RWPE2 (cell line): Measurements from ENCODE around the gene SLC25A24.

Experiments used
- ATAC-seq: fragments of 200-7000 bp; cut with Tn5 transposase; 3 replicates; pipeline ENCODE4 v1.9.1; 2021; ENCODE audit warnings: low read depth
- DNase-seq: peaks from one replicate; pipeline ENCODE4 v3.0.0-alpha.2; 2020; ENCODE audit warnings: low spot score
- H3K27ac ChIP-seq: fragments of 450-650 bp; 2 replicates; pipeline ENCODE4 v1.5.1; 2017; ENCODE audit warnings: mild to moderate bottlenecking; ENCODE audit not compliant: poor library complexity, severe bottlenecking
- H3K27me3 ChIP-seq: fragments of 250-450 bp; sonication (Bioruptor Pico); 2 replicates; pipeline ENCODE4 v1.5.1; 2021; ENCODE audit warnings: mild to moderate bottlenecking, moderate library complexity; ENCODE audit not compliant: insufficient read depth, poor library complexity, severe bottlenecking
- H3K36me3 ChIP-seq: fragments of 250-450 bp; sonication (Bioruptor Pico); 2 replicates; pipeline ENCODE4 v1.5.1; 2020; ENCODE audit warnings: low read depth, mild to moderate bottlenecking, moderate library complexity
- H3K4me1 ChIP-seq: fragments of 250-450 bp; sonication (Bioruptor Pico); 2 replicates; pipeline ENCODE4 v1.5.1; 2021; ENCODE audit warnings: mild to moderate bottlenecking, moderate library complexity; ENCODE audit not compliant: insufficient read depth, poor library complexity, severe bottlenecking
- H3K4me3 ChIP-seq: fragments of 250-450 bp; sonication (Bioruptor Pico); 2 replicates; pipeline ENCODE4 v1.5.1; 2021; ENCODE audit warnings: mild to moderate bottlenecking, moderate library complexity; ENCODE audit not compliant: severe bottlenecking
- H3K9me3 ChIP-seq: fragments of 250-450 bp; sonication (Bioruptor Pico); 2 replicates; pipeline ENCODE4 v1.5.1; 2021; ENCODE audit warnings: mild to moderate bottlenecking, moderate library complexity; ENCODE audit not compliant: severe bottlenecking
- TF ChIP-seq, protein P1 (sequence below): fragments of 450-650 bp; IDR thresholded peaks from one replicate; pipeline ENCODE4 v1.5.1; 2017; ENCODE audit warnings: mild to moderate bottlenecking, moderate library complexity; ENCODE audit not compliant: poor library complexity, severe bottlenecking

The SLC25A24 gene

DNA sequence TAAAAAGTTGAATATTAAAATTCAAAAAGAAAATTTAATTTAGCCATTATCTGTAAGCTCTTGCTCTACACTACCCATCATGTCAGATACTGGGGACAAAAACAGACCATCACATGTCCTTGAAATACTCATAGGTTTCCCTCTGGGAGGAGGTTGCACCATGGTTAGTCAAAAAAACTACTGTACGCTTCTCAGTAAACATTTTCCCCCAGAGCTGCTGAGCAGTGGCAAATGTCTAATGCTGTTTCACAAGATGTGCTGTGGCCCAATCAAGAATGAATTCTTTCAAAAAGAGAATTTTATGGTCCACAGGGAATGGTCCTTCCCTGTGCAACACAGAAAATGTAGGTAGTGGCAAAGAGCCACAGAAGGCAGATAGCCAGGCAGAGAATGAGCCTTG is 6.1 kb downstream of the SLC25A24 start:
- peaks cover 85% of the 10 kb centered on the region for H3K36me3 ChIP-seq

DNA sequence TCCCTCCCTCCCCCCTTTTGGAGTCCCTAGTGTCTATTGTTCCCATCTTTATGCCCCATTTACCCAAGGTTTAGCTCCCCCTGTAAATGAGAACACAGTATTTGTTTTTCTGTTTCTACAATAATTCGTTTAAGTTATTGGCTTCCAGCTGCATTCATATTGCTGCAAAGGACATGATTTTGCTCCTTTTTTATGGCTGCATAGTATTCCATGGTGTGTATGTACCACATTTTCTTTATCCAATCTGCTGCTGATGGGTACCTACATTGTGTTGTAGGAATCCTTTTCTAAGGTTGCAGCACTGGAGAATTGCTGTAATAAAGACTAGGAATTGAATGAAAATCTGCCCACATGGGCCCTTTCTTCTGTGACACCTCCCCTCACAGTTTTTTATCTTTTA is 6.8 kb downstream of the SLC25A24 start:
- H3K9me3 ChIP-seq, result no peaks in the 10 kb centered on the region
- peaks cover 3% of the 10 kb centered on the region for H3K4me1 ChIP-seq
- no peak for DNase-seq
- H3K4me3 ChIP-seq, result no peak overlapping the region
- H3K36me3 ChIP-seq, result peaks cover 85% of the 10 kb centered on the region
- no peak overlapping the region for H3K27ac ChIP-seq
- TF ChIP-seq, protein P1, sequence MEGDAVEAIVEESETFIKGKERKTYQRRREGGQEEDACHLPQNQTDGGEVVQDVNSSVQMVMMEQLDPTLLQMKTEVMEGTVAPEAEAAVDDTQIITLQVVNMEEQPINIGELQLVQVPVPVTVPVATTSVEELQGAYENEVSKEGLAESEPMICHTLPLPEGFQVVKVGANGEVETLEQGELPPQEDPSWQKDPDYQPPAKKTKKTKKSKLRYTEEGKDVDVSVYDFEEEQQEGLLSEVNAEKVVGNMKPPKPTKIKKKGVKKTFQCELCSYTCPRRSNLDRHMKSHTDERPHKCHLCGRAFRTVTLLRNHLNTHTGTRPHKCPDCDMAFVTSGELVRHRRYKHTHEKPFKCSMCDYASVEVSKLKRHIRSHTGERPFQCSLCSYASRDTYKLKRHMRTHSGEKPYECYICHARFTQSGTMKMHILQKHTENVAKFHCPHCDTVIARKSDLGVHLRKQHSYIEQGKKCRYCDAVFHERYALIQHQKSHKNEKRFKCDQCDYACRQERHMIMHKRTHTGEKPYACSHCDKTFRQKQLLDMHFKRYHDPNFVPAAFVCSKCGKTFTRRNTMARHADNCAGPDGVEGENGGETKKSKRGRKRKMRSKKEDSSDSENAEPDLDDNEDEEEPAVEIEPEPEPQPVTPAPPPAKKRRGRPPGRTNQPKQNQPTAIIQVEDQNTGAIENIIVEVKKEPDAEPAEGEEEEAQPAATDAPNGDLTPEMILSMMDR, result no peak
- no peaks in the 10 kb centered on the region for H3K27me3 ChIP-seq
- ATAC-seq, result no peak

More for the DNA sequence above, 6.1 kb downstream of the SLC25A24 start:
- ATAC-seq (no peak), DNase-seq (no peak)
- Histone ChIP-seq H3K27me3 (no peaks in the 10 kb centered on the region), H3K9me3 (no peaks in the 10 kb centered on the region), H3K4me1 (peaks cover 3% of the 10 kb centered on the region), H3K27ac (no peak overlapping the region), H3K4me3 (no peak overlapping the region)
- TF ChIP-seq, protein P1, result no peak

DNA sequence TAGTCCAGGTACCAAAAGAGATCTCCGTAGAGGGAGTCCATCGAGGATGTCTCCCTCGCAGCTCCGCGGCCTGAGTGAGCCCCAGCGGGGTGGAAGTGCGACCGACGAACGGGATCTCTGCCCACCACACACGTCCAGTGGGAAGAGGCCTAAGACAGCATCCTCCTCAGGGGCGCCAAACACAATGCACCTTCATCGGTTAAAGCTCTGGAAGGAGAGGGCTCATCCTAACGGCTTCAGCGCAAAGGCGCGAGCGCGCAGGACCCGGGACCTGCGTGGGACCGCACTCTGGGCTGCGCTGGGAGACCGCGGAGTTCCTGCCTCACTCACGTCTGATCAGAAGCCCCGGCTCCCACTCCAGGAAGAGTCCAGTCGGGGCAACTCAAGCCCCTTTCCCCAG is 7.6 kb downstream of the SLC25A24 start:
- Histone ChIP-seq H3K4me3 (no peak overlapping the region), H3K36me3 (peaks cover 78% of the 10 kb centered on the region), H3K9me3 (no peaks in the 10 kb centered on the region), H3K27me3 (no peaks in the 10 kb centered on the region), H3K4me1 (no peaks in the 10 kb centered on the region), H3K27ac (no peak overlapping the region)
- DNase-seq (peak; percentile 55), ATAC-seq (no peak)
- TF ChIP-seq, protein P1, result no peak

DNA sequence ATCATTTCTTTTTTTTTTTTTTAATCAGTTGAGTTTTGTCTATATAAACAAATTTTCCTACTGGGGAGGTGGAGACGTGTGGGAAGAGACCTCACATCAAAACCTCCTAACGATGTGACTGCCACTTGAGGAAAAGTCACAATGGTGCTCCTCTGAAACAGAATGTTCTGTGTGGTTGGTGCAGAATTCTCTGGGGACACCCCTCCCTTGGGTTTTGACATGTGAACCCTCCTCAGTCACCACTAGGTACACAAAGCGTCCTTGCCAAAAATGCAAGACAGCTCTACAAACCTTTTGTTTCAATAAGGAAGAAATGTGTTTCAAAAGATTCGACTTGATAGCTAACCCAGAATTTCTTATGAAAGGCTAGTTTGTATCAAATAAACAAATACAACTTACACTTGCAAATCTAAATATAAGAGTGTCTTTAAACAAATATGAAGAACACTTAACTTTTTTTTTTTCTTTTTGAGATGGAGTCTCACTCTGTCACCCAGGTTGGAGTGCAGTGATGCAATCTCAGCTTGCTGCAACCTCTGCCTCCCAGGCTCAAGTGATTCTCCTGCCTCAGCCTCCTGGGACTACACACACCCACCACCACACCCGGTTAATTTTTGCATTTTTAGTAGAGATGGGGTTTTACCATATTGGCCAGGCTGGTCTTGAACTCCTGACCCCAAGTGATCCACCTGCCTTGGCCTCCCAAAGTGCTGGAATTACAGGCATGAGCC is 9.3 kb downstream of the SLC25A24 start:
- peaks cover 75% of the 10 kb centered on the region for H3K36me3 ChIP-seq
- DNase-seq (no peak), ATAC-seq (no peak)
- H3K9me3 ChIP-seq, result no peaks in the 10 kb centered on the region
- TF ChIP-seq, protein P1, result no peak
- H3K27ac ChIP-seq, result no peak overlapping the region
- no peaks in the 10 kb centered on the region for H3K4me1 ChIP-seq
- H3K4me3 ChIP-seq, result no peak overlapping the region
- no peaks in the 10 kb centered on the region for H3K27me3 ChIP-seq

DNA sequence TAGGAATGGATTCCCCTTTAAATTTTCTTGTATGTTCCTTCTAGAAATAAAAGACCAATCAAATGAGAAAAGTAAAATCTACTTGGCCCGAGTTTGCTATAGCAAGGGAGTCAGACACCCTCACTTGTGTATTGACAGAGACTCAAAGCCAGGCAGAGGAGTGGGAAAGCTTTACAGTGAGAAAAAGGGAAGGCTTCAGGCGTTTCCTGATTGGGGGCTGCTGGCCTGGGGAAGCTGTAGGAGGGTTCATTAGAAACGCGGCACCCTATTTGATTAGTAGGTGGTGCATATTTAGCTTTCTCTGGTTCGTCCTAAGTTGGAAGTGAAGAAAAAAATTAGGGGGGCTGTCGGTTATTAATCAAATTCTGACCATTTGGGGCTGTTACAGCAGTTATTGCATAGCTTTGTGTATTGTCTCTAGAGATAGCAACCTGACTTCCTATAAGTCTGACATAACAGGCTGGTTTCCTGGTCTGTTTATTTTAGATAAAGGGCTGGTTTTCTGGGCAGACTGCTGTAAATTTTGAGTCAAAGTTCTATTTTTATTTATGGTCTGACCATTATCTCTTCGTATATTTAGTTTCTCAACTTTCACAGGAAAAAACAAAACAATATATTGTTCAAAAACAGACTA is 10.0 kb downstream of the SLC25A24 start:
- no peak for ATAC-seq
- peaks cover 75% of the 10 kb centered on the region for H3K36me3 ChIP-seq
- DNase-seq, result no peak
- H3K4me3 ChIP-seq, result no peak overlapping the region
- TF ChIP-seq, protein P1, result no peak
- no peaks in the 10 kb centered on the region for H3K9me3 ChIP-seq
- H3K4me1 ChIP-seq, result no peaks in the 10 kb centered on the region
- H3K27ac ChIP-seq, result no peak overlapping the region
- no peaks in the 10 kb centered on the region for H3K27me3 ChIP-seq
